Nucleus accumbens (tissue), 56 donors: ENCODE measurements around the gene DALRD3.
"Not testable (repeated sequence)": the region's sequence is repeated elsewhere in the genome, so short reads cannot be mapped to it uniquely, and the experiment has no call there.

Experiments
- DNase-seq, 56 donors: peaks; one replicate each; lab custom pipeline; 2025; lab: John Stamatoyannopoulos, UW

Gene DALRD3

DNA sequence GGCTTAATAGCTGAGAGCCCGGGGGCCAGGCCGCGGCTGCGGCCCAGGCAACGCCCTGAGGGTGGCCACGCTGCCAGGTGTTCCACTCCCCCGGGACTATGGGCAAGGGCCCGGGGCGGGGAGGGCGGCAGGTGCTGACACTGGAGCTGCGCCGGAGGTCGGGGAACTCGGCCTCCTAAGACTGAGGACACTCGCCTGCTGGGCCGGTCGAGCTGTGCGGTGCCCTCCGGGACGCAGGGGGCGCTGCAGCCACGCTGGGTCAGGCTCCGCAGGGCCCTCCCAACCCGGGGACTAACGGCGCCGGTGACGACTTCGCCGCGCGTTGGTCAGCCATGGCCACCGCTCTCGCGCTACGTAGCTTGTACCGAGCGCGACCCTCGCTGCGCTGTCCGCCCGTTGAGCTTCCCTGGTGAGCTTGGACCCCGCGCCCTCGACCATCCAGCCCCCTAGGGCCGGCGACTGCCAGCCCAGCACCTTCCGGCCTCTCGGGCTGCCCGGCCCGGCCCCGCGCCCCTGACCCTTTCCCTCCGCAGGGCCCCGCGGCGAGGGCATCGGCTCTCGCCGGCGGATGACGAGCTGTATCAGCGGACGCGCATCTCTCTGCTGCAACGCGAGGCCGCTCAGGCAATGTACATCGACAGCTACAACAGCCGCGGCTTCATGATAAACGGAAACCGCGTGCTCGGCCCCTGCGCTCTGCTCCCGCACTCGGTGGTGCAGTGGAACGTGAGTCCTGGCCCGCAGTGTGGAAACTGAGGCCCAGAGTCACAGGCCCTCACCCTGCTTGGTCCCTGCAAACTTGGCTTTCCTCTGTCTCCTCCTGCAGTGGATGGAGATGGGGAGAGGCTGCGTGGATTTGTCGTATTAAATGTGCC lies 3.7 kb upstream of the DALRD3 start, which contains the start of gene NDUFAF3:
TSS of gene NDUFAF3 (plus strand) at position 309 of the 875 bp plus-strand sequence. CDS start at position 333, 24 bp downstream.
- peak in 54 of 56 donors; percentile 67 to 94 (median 82) for DNase-seq

DNA sequence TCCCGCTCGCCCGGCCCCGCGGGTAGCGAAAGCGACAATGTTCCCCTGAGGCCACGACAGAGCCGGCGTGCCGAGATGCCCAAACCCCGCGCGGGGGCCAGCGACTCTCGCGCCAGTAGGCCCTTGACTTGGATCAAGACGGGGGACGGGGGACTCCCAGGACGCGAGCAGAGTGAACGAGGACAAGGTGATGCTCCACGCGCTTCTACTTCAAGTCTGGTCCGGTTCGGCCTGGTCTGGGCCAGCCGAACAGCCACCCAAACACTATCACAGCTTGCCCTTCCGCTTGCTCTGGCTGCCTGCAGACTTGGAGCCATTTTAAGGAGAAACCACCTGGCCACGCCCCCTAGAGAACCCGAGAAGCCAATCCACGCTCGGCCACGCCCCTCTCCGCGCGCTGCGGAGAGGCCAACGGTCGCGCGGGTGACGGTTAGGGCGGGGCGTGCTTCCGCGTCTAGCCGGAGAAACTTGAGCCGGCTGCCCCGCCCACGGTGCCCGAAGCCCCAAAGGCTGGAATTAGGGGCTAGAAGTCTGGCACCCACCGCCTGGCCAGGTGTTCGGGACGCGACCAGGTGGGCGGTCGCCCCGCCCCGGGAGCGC lies 2.9 kb upstream of the DALRD3 start:
- peak; percentile 73 to 98 (median 95) for DNase-seq

DNA sequence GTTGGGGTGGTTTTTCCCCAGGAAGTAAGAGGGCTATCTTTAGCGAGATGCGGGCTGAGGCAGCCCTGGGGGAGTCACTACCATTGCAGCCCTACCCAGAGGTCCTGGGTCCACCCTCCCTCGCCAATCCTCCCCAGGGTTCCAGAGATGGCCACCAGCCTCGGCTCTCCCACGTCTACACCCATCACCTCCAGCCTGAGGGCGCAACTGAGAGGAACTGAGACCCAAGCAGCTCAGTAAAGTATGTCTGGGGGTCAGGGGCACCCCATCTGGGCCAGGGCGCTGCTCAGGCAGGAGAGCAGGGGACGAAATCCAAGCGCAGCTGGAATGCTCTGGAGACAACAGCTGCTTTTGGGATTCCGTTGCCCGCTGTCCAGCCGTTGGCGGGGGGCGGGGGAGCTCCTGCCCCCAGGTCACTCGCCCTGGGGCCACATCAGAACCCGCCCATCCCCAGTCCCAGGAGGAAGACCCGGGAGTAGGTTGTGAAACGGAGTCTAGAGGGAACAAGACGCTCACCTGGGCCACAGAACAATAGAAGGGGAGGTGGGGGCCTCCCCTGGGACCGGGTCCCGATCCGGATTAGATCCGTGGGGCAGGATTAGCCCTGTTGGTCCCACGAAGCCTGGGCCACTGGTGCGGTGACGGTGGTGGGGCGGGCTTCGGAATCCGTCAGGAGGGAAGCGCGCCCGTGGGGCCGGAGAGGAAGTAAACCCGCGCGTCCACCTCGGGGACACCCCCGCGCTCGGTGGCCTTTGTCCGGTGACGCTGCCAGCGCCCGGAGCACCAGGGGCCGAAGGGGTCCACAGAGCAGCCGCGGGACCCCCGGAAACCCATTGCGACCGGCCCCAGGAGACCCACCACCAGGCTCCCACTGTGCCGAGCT lies 2.2 kb upstream of the DALRD3 start:
- DNase-seq: peak in 5 of 56 donors; percentile 28 to 57 (median 52)

DNA sequence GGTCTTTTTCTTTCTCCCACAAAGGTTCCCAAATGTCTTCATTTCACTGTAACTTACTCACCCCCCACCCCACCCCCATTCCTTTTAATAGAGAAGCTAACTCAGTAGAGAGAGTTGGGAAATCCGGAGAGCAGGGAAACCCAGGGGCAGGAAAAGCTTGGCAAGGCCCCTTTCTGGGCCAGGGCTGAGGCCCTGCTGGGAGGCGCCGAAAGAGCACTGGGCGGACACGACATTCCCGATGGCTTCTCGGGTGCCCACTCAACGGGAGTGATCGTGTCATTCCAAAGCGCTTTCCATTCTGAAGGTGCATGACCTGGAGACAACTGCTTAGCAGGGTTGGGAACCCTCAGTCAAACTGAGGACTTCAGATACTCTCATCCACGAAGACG lies 1.6 kb upstream of the DALRD3 start:
- no peak for DNase-seq

DNA sequence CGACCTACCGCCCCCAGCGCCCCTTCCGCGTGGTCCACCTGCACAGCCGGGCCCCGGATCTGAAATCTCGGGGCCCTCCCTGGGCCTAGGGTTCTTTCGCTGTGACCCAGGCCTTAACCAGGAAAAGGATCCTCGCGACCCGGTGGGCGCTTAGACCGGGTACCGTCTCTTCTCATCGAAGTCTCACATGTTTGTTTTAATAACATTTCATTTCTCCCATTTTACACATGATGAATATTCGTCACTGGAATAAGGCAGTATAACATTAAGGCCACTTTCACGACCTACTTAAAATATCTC lies 277 bp upstream of the DALRD3 start:
- DNase-seq: no peak

DNA sequence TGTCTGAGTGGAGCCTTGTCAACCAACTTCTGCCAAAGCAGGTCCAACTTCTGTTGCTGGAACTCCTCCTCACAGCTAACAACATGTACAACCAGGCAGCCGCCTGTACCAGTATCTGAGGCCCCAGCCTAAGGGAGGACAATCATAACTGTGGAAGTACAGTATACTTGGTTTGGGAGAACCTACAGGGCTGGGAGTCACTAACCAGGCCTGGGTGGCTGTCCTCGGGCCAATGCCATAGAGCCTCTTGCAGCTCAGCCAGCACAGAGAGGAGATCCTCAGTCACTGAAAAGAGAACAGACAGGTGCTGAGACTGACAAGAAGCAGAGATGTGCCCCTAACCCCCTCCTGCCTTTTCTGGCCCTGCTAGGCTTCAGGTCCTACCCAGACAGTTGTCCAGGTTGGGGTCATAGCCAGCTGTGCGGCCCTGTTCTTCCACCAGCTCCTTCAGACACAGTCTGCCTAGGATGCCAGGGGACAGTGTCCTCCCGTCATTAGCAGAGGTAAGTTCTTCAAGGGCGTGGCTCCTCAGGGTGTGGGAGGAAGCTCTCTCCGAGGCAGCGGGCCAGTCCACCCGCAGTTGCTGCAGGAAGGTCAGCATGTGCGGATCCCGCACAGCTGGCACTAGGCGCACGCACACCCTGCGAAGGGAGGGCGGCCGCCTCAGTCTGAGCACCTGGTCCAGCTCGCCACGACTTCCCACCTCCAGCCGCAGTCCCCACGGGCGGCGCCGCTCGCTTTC lies 980 bp downstream of the DALRD3 start:
- no peak for DNase-seq

DNA sequence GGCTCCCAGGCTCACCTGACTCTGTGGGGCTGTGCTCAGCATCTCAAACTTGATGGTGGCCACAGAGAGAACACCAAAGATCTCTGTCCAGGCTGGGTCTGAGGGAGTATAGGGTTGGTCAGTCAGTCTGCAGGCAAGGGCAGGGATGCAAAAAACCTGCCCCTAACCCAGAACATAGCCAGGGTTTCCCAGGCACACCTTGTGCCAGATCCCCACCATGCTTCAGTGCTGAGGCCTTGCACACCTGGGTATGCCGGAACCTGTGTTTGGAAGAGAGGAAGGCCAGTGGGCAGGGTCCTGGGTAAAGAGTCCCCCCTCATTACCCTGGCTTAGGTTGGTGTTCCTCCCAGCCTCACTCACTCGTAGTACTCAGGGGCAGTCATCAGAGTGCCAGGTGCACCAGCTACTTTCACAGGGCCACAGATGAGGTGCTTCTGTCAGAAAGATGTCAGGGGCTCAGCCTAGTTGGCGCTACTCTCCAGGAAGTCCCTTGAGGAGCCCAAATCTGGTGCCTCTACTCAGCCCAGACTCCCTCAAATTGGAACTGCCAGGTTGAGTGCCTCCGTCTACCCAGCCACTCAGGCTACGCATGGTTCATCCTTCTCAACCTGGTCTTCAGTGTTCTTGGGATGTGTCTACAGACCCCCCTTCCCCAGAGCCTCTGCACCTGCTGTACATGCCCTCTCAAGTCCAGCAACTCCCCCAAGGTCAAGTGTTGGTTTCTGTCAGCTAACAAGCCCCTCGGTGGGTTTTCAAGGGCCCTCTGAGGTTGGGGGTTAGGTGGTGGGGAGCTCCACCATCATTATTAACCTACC lies 1.8 kb downstream of the DALRD3 start:
- DNase-seq: no peak

DNA sequence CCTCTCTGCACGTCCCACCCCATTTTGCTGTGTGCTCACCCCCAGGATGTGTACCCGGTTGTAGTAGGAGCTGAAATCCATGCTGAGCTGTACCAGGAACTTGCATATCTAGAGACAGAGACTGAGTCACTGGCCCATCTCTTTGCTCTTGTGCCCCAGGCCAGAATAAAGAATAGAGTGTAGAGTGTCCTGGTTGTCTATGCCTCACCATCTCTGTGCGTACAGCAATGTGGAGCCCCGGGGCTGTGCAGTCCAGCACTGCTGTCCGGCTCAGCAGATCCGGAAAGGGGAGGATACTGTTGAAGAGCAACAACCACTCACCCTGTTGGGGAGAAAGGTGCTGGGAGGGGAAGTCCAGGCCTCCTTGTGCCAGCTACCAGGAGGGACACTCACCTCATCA lies 2.6 kb downstream of the DALRD3 start:
- DNase-seq: no peak

DNA sequence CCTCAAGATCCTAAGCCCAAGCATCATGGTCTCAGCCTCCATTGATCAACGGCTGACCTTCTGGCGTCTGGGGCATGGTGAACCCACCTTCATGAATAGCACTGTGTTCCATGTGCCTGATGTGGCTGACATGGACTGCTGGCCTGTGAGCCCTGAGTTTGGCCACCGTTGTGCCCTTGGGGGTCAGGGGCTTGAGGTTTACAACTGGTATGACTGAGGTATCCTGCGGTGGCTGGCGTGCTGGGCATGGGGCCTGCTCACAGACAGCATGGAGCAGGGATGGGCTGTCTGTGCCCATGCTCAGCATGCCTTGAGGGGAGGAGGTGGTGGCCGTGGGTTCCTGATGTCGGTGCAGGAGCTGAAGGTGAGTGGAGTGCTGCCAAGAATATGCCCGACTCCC lies 3.3 kb downstream of the DALRD3 start:
- DNase-seq: no peak

DNA sequence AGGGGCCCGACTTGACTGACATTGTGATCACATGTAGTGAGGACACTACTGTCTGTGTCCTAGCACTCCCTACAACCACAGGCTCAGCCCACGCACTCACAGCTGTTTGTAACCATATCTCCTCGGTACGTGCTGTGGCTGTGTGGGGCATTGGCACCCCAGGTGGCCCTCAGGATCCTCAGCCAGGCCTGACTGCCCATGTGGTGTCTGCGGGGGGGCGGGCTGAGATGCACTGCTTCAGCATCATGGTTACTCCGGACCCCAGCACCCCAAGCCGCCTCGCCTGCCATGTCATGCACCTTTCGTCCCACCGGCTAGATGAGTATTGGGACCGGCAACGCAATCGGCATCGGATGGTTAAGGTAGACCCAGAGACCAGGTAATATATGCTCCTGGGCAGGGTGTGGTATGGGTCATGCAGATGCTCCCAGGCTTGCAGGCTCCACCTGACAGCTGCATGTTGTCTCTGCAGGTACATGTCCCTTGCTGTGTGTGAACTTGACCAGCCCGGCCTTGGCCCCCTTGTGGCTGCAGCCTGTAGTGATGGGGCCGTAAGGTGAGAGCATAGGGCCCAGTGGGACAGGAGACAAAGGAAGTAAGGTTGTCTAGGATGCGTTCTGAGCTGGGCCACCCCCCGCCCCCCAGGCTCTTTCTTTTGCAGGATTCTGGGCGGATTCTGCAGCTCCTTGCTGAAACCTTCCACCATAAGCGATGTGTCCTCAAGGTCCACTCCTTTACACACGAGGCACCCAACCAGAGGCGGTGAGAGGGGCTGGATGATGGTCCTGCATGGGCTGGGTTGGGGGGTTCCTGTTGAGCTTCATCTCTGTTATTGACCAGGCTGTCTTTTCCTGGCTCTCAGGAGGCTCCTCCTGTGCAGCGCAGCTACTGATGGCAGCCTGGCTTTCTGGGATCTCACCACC lies 4.4 kb downstream of the DALRD3 start:
- DNase-seq: no peak

DNA sequence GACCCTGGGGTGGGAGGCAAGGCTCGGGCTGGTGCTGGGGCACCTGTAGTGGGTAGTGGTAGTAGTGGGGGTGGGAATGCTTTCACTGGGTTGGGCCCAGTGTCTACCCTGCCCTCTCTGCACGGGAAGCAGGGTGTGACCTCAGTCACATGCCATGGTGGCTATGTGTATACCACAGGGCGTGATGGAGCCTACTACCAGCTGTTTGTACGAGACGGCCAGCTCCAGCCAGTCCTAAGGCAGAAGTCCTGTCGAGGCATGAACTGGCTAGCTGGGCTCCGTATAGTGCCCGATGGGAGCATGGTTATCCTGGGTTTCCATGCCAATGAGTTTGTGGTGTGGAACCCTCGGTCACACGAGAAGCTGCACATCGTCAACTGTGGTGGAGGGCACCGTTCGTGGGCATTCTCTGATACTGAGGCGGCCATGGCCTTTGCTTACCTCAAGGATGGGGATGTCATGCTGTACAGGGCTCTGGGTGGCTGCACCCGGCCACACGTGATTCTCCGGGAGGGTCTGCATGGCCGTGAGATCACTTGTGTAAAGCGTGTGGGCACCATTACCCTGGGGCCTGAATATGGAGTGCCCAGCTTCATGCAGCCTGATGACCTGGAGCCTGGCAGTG lies 5.2 kb downstream of the DALRD3 start:
- DNase-seq: no peak

DNA sequence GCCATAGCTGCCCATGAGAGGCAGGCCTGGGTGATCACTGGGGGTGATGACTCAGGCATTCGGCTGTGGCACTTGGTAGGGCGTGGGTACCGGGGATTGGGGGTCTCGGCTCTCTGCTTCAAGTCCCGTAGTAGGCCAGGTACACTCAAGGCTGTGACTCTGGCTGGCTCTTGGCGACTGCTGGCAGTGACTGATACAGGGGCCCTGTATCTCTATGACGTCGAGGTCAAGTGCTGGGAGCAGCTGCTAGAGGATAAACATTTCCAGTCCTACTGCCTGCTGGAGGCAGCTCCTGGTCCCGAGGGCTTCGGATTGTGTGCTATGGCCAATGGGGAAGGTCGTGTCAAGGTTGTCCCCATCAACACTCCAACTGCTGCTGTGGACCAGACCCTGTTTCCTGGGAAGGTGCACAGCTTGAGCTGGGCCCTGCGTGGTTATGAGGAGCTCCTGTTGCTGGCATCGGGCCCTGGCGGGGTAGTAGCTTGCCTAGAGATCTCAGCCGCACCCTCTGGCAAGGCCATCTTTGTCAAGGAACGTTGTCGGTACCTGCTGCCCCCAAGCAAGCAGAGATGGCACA lies 5.9 kb downstream of the DALRD3 start:
- DNase-seq: no peak

DNA sequence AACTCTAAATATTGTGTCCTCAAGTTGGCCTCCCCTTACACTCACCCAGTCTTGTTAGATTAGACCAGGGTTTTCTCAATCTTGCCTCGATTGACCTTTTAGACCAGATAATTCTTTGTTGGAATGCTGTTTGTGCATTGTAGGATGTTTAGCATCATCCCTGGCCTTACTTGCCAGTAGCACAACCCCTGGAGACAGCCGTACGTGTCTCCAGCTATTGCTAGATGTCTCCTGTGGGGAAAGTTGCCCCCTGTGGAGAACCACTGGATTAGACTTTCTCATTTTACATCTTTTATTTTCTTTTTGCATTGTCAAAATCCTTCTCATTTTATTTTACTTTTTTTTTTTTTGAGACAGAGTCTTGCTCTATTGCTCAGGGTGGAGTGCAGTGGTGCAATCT lies 9.0 kb downstream of the DALRD3 start:
- no peak for DNase-seq

DNA sequence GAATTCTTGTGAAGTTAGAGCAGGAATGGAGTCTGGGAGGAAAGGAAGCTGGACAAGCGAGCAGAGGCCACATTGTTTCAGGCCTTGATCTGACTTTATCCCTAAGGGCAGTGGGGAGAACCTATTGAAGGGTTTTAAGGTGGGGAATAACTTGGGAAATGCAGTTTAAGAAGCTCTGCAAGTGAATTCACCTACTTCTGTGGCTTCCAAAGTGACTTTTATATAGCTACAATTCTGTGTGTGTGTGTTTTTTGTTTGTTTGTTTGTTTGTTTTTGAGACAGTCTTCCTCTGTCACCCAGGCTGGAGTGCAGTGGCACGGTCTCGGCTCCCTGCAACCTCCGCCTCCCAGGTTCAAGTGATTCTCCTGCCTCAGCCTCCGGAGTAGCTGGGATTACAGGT lies 9.8 kb downstream of the DALRD3 start:
- DNase-seq: not testable (repeated sequence)

DNA sequence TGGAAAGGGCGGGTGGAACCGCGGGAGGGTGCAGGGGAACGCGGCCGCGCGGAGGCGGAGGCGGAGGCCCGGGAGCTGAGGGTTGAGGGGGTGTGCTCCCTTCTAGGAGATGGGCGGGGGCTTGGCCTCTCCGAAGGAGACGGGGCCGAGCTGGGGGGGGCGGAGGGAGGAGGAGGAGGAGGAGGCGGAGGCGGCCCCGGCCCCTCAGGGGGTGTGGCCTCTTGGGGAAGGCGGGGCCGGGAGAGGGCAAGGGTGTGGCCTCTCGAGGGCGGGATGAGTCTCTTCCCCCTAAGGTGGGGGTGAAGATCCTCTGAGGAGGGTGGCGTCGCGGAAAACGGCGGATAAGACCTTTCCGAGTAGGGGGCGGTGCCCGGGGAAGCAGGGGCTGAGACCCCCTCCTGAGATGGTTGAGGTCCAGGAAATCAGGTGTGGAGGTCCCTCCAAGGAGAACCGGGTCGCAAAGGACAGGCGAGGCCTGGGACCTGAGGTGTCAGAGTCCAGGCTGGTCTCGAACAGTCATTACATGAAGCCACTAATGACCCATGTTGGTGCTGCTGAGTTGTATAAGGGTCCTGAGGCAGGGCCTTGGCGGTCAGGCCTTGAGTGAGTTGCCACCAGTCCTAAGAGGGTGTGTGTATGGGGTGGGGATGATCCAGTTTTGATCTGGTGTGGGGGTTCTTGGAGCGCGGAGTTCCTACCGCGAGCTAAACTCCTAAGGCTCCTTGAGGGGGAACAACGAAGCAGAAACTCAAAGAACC lies 10.4 kb downstream of the DALRD3 start:
- peak in 54 of 56 donors; percentile 22 to 92 (median 74) for DNase-seq

DNA sequence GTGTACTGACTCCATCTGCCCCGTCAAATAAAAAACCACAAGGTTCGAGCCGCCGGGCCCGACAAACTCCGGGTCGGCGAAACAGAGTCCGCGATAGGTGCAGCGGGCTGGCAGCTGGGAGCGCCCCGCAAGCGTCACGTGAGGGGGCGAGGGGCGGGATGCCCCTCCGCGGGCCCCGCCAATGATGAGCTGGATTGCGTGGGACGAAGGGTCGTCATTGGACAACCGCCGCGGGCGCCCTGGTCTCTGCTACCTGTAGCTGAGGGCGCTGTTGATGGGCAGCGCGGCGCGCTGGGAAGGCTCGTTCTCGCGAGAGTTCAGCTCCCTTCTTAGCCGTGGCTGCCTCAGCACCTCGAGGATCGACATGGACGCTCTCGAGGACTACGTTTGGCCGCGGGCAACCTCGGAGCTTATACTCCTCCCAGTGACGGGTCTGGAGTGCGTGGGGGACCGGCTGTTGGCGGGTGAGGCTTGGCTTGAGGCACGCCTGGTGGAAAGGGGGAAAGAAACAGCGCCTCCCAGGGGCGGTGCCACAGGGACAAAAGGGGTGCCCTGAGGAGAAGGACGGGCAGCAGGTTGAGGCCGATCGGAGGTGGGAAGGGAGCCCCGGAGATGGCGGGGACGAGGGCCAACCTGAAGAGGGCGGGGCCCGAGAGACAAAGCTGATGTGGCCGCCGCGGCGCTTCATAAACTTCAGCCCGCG lies 11.2 kb downstream of the DALRD3 start, which contains the start of gene WDR6:
TSS of gene WDR6 (plus strand) at position 324 of the 703 bp plus-strand sequence. CDS start at position 365, 41 bp downstream.
- DNase-seq: peak; percentile 57 to 97 (median 91)
